ENCODE data around the gene PDCL3. TPM values are rescaled to one million over a fixed set of nuclear protein-coding genes. Genes with fewer than 3 reads are reported as not detected.

PDCL3 gene
- total RNA-seq, 4 donors from 2014 or later = 20.8 to 22.9 (median 21.7) TPM

DNA sequence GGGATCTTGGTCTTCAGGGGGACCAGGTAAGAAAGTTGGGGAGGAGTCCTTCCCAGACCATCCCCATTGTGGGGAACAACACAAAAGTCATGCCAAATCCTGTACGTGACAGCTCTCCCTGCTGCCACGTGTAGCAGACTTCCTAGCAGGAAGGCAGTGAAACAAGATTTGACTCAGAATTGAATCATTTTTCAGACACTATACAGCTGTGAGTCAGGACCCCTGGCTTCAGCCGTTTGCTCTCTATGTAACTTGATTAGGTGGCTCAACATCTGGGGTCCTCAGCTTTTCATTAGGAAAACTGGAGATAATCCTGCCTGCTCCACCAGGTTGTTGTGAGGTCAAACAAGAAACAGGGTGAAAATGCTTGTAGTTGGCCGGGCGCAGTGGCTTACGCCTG lies 32.9 kb upstream of the PDCL3 start:
- no peaks in the 10 kb centered on the region for H3K9me3 ChIP-seq
- H3K27ac ChIP-seq = no peak overlapping the region
- DNase-seq (ENCODE audit: low spot score in 2 of 2) = no peak
- H3K4me1 ChIP-seq = no peaks in the 10 kb centered on the region
- H3K4me3 ChIP-seq = no peak overlapping the region
- H3K27me3 ChIP-seq = no peaks in the 10 kb centered on the region
- TF ChIP-seq POLR2AphosphoS5 (IDR thresholded peaks at IDR 0.05) (no peak), POLR2A (IDR thresholded peaks at IDR 0.05) (no peak), EP300 (IDR thresholded peaks at IDR 0.05) (no peak), CTCF (IDR thresholded peaks at IDR 0.05) (no peak)
- WGBS = 73% methylated on average over 6 of the region's 6 CpGs
- H3K36me3 ChIP-seq = no peaks in the 10 kb centered on the region

- Histone ChIP-seq H3K4me1 (no peaks in the 10 kb centered on the region), H3K36me3 (no peaks in the 10 kb centered on the region), H3K27ac (no peak overlapping the region), H3K9me3 (no peaks in the 10 kb centered on the region), H3K4me3 (no peak overlapping the region), H3K27me3 (no peaks in the 10 kb centered on the region)
- 69% methylated on average over 2 of the region's 2 CpGs for whole genome bisulfite sequencing
- TF ChIP-seq POLR2A (IDR thresholded peaks at IDR 0.05) (no peak), POLR2AphosphoS5 (IDR thresholded peaks at IDR 0.05) (no peak), EP300 (IDR thresholded peaks at IDR 0.05) (no peak), CTCF (IDR thresholded peaks at IDR 0.05) (no peak)
- DNase-seq (ENCODE audit: low spot score in 2 of 2) = no peak
Observed at GRCh38 chr2:100535855-100536254, 26.9 kb upstream of the PDCL3 start.

- Histone ChIP-seq H3K27ac (no peak overlapping the region), H3K36me3 (no peaks in the 10 kb centered on the region), H3K9me3 (no peaks in the 10 kb centered on the region), H3K4me1 (no peaks in the 10 kb centered on the region), H3K27me3 (no peaks in the 10 kb centered on the region), H3K4me3 (no peak overlapping the region)
- no peak for DNase-seq (ENCODE audit: low spot score in 2 of 2)
- TF ChIP-seq POLR2A (IDR thresholded peaks at IDR 0.05) = no peak
- TF ChIP-seq POLR2AphosphoS5 (IDR thresholded peaks at IDR 0.05) = no peak
- no peak for TF ChIP-seq CTCF (IDR thresholded peaks at IDR 0.05)
- no peak for TF ChIP-seq EP300 (IDR thresholded peaks at IDR 0.05)
- WGBS = 66% methylated on average over 9 of the region's 9 CpGs
Observed at GRCh38 chr2:100537918-100538317, 24.9 kb upstream of the PDCL3 start.

GRCh38 chr2:100539221-100539620 lies 23.6 kb upstream of the PDCL3 start:
- Histone ChIP-seq H3K4me1 (no peaks in the 10 kb centered on the region), H3K27me3 (no peaks in the 10 kb centered on the region), H3K36me3 (no peaks in the 10 kb centered on the region), H3K27ac (no peak overlapping the region), H3K9me3 (no peaks in the 10 kb centered on the region), H3K4me3 (no peak overlapping the region)
- no peak for TF ChIP-seq CTCF (IDR thresholded peaks at IDR 0.05)
- TF ChIP-seq POLR2AphosphoS5 (IDR thresholded peaks at IDR 0.05) = no peak
- TF ChIP-seq POLR2A (IDR thresholded peaks at IDR 0.05) = no peak
- TF ChIP-seq EP300 (IDR thresholded peaks at IDR 0.05) = no peak
- WGBS = 36% methylated on average over 1 of the region's 1 CpG
- no peak for DNase-seq (ENCODE audit: low spot score in 2 of 2)

- Histone ChIP-seq H3K4me1 (no peaks in the 10 kb centered on the region), H3K36me3 (no peaks in the 10 kb centered on the region), H3K4me3 (no peak overlapping the region), H3K27me3 (no peaks in the 10 kb centered on the region), H3K9me3 (no peaks in the 10 kb centered on the region), H3K27ac (no peak overlapping the region)
- TF ChIP-seq POLR2AphosphoS5 (IDR thresholded peaks at IDR 0.05) = no peak
- no peak for TF ChIP-seq CTCF (IDR thresholded peaks at IDR 0.05)
- no peak for TF ChIP-seq POLR2A (IDR thresholded peaks at IDR 0.05)
- 54% methylated on average over 3 of the region's 3 CpGs for WGBS
- no peak for DNase-seq (ENCODE audit: low spot score in 2 of 2)
Observed at GRCh38 chr2:100541404-100541803, 21.4 kb upstream of the PDCL3 start.
